GM12872 (cell line): Measurements from ENCODE around the gene FRMPD2.

ENCODE experiments used
- CTCF ChIP-seq: IDR thresholded peaks from 3 replicates; pipeline ENCODE4 v1.5.1; 2011; ENCODE audit warnings: low read depth, mild to moderate bottlenecking, low read length, moderate library complexity; ENCODE audit not compliant: insufficient read depth

The FRMPD2 gene

GRCh38 chr10:48227213-48227612 lies 47.3 kb downstream of the FRMPD2 start:
- TF ChIP-seq CTCF: no peak

GRCh38 chr10:48224979-48225560 lies 49.4 kb downstream of the FRMPD2 start:
- no peak for TF ChIP-seq CTCF

- TF ChIP-seq CTCF: no peak
These were observed 50.2 kb downstream of the FRMPD2 start for GRCh38 chr10:48224296-48224695.

- TF ChIP-seq CTCF: no peak
These were observed 52.7 kb downstream of the FRMPD2 start for GRCh38 chr10:48221814-48222213.

GRCh38 chr10:48219194-48219593 lies 55.3 kb downstream of the FRMPD2 start:
- TF ChIP-seq CTCF: no peak

- no peak for TF ChIP-seq CTCF
These were observed 57.8 kb downstream of the FRMPD2 start for GRCh38 chr10:48216744-48217143.

GRCh38 chr10:48216204-48216505 lies 58.3 kb downstream of the FRMPD2 start:
- no peak for TF ChIP-seq CTCF
